Upper lobe of right lung (tissue), 1 donor: ENCODE results near the gene MAP4K2. TPM values are rescaled to one million over a fixed set of nuclear protein-coding genes. Genes with fewer than 3 reads are reported as not detected.
A peak's percentile ranks its signal among the peaks of the same experiment; 100 is the strongest.

ENCODE experiments used
- ATAC-seq: fragments of 200-7000 bp; cut with Tn5 transposase; one replicate; pipeline ENCODE4 v1.9.1; 2020; ENCODE audit warnings: mild to moderate bottlenecking, moderate library complexity
- DNase-seq: peaks from one replicate; pipeline ENCODE4 v3.0.0-alpha.2; 2020
- H3K27ac ChIP-seq: fragments of 200-600 bp; one replicate; pipeline ENCODE4 v1.8.0; 2022
- H3K27me3 ChIP-seq: fragments of 200-600 bp; one replicate; pipeline ENCODE4 v1.8.0; 2022; ENCODE audit warnings: mild to moderate bottlenecking
- H3K36me3 ChIP-seq: fragments of 200-600 bp; one replicate; pipeline ENCODE4 v1.8.0; 2022
- H3K4me1 ChIP-seq: fragments of 200-600 bp; one replicate; pipeline ENCODE4 v1.8.0; 2022
- H3K4me3 ChIP-seq: fragments of 200-600 bp; one replicate; pipeline ENCODE4 v1.8.0; 2022; ENCODE audit warnings: mild to moderate bottlenecking
- H3K9me3 ChIP-seq: fragments of 200-600 bp; one replicate; pipeline ENCODE4 v1.8.0; 2022
- intact Hi-C: fragments of 100-400 bp; cut with DNase I; formaldehyde crosslinking; loops from one replicate; pipeline ENCODE4 v1.11.0; 2022
- total RNA-seq: library from RNA; stranded (reverse); fragmentation: NEBNext Ultra II Directional; extraction: Animal tissue kit (Norgen Biotek cat#: 25700); gene quantifications from one replicate; pipeline ENCODE4 v1.2.1, GENCODE V29; 2021
- TF ChIP-seq, protein P1 (sequence below): fragments of 200-600 bp; IDR thresholded peaks from one replicate; pipeline ENCODE4 v1.8.0; 2022; ENCODE audit warnings: antibody characterized with exemption
- donor health status: DM: no; HTN: yes; CAD: no; lungs with severe emphysema.

The MAP4K2 gene
- total RNA-seq, 1 donor from 2014 or later: 28.9 TPM

DNA sequence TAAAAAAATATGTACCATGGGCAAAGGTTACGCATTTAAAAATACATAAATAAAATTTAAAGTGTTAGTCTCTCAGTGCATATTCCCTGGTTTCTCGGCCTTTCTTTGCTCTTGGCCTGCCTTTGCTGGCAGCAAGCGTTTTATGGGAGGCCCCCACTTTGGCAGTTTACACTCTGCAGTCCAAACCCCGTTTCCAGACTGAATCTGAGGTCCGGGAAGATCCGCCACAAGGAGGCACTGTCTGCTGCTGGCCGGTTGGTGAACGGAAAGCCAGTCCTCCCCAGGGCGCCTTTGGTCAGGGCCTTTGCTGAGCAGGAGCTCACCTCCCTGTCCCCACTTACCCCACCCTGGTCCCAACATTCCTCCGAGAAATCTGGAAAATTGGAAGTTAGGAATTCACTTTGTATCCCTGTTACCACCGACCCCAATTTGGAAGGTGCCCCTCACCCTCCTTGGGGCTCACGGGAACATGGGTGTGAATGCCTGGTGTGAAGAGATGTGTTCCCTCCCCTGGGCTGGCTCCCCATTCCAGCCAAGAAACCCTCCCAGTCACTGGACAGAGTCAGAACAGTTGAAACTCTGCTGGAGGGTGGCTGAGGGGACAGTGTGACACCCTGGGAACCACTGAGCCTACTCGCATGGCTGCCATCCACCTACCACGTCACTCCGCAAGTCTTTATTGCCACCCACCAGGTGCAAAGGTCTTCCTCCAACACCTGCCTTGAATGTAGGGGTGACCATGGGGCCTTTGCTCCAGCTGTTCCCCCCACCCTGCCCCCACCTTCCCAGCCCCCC lies 15.3 kb downstream of the MAP4K2 start:
- no peak overlapping the region for H3K4me3 ChIP-seq
- H3K4me1 ChIP-seq: peaks cover 7% of the 10 kb centered on the region
- H3K27me3 ChIP-seq: no peaks in the 10 kb centered on the region
- peaks cover 25% of the 10 kb centered on the region for H3K36me3 ChIP-seq
- no peak overlapping the region for H3K27ac ChIP-seq
- TF ChIP-seq, protein P1, sequence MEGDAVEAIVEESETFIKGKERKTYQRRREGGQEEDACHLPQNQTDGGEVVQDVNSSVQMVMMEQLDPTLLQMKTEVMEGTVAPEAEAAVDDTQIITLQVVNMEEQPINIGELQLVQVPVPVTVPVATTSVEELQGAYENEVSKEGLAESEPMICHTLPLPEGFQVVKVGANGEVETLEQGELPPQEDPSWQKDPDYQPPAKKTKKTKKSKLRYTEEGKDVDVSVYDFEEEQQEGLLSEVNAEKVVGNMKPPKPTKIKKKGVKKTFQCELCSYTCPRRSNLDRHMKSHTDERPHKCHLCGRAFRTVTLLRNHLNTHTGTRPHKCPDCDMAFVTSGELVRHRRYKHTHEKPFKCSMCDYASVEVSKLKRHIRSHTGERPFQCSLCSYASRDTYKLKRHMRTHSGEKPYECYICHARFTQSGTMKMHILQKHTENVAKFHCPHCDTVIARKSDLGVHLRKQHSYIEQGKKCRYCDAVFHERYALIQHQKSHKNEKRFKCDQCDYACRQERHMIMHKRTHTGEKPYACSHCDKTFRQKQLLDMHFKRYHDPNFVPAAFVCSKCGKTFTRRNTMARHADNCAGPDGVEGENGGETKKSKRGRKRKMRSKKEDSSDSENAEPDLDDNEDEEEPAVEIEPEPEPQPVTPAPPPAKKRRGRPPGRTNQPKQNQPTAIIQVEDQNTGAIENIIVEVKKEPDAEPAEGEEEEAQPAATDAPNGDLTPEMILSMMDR: peak; percentile 69
- H3K9me3 ChIP-seq: no peaks in the 10 kb centered on the region
- intact Hi-C loops: no loop called here
- ATAC-seq (peak; percentile 86), DNase-seq (peak; percentile 81)

- Histone ChIP-seq H3K36me3 (peaks cover 25% of the 10 kb centered on the region), H3K9me3 (no peaks in the 10 kb centered on the region), H3K4me3 (no peak overlapping the region), H3K27ac (no peak overlapping the region), H3K4me1 (peaks cover 7% of the 10 kb centered on the region), H3K27me3 (no peaks in the 10 kb centered on the region)
- TF ChIP-seq, protein P1: no peak
- no peak for ATAC-seq
- intact Hi-C loops: no loop called here
- peak; percentile 43 for DNase-seq
These were observed 16.7 kb downstream of the MAP4K2 start for GRCh38 chr11:64786308-64786707.

DNA sequence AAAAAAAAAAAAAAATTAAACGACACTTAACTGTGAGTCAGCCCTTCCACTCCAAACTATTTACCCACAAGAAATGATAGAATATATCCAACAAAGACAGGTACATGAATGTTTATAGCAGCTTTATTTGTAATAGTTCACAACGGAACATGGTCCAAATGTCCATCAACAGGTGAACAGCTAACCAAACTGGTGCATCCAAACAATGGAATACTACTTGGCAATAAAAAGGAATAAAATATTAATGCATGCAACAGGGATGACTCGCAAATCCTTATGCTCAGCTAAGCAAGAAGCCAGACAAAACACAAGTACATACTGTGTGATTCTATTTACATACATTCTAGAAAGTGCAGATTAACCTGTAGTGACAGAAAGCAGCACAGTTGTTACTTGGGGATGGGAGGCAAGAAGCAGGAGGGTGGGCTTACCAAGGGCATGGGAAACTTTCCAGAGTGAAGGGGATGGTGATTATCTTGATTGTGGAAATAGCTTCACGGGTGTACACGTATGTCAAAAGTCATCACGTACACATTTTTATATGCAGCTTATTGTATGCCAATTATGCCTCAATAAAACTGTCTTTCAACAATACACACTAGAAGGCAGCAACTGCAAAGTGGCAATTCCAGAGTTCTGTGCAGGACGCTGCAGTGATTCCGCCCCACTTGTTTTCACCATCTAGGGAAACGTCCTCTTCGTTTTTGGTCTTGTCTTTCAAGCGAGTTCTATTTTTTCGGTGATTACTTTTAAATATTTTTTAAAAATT lies 18.0 kb downstream of the MAP4K2 start:
- Histone ChIP-seq H3K36me3 (peaks cover 18% of the 10 kb centered on the region), H3K27ac (no peak overlapping the region), H3K27me3 (no peaks in the 10 kb centered on the region), H3K4me3 (no peak overlapping the region), H3K4me1 (peaks cover 7% of the 10 kb centered on the region), H3K9me3 (no peaks in the 10 kb centered on the region)
- TF ChIP-seq, protein P1: no peak
- intact Hi-C loops: no loop called here
- no peak for ATAC-seq
- DNase-seq: no peak

GRCh38 chr11:64778473-64779298 lies 24.3 kb downstream of the MAP4K2 start, which contains the start of gene SF1:
SF1 (minus strand) TSS chr11:64778542; CDS start chr11:64778392, 150 bp downstream.
- H3K4me1 ChIP-seq: peaks cover 35% of the 10 kb centered on the region
- H3K9me3 ChIP-seq: no peaks in the 10 kb centered on the region
- no peaks in the 10 kb centered on the region for H3K27me3 ChIP-seq
- peak; percentile 98 for DNase-seq
- H3K36me3 ChIP-seq: peaks cover 33% of the 10 kb centered on the region
- intact Hi-C loops: no loop called here
- peak within 1 kb of the TSS; percentile 82 for H3K4me3 ChIP-seq
- peak within 1 kb of the TSS; percentile 98 for H3K27ac ChIP-seq
- TF ChIP-seq, protein P1: peak; percentile 23
- peak; percentile 94 for ATAC-seq

DNA sequence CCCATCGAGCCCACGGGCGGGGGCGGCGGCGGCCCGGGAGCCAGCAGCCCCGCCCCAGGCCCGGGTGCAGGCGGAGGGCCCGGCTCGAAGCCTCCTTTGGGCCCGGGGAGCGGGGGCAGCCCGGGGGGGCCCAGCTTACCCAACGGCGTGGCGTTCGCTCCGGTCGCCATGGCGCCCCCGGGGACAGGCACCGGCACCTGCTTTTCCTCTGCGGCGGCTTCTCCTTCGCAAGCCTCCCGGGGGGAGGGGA lies 24.9 kb downstream of the MAP4K2 start:
- Histone ChIP-seq H3K4me1 (peaks cover 35% of the 10 kb centered on the region), H3K27ac (peak overlapping the region; percentile 98), H3K4me3 (peak overlapping the region; percentile 82), H3K9me3 (no peaks in the 10 kb centered on the region), H3K27me3 (no peaks in the 10 kb centered on the region), H3K36me3 (peaks cover 38% of the 10 kb centered on the region)
- TF ChIP-seq, protein P1: no peak
- intact Hi-C loops: no loop called here
- no peak for DNase-seq
- no peak for ATAC-seq
